ENCODE results near the gene ARHGAP18.

The ARHGAP18 gene, protein sequence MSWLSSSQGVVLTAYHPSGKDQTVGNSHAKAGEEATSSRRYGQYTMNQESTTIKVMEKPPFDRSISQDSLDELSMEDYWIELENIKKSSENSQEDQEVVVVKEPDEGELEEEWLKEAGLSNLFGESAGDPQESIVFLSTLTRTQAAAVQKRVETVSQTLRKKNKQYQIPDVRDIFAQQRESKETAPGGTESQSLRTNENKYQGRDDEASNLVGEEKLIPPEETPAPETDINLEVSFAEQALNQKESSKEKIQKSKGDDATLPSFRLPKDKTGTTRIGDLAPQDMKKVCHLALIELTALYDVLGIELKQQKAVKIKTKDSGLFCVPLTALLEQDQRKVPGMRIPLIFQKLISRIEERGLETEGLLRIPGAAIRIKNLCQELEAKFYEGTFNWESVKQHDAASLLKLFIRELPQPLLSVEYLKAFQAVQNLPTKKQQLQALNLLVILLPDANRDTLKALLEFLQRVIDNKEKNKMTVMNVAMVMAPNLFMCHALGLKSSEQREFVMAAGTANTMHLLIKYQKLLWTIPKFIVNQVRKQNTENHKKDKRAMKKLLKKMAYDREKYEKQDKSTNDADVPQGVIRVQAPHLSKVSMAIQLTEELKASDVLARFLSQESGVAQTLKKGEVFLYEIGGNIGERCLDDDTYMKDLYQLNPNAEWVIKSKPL

GRCh38 chr6:129709769-129710449 lies at the start of gene ARHGAP18:
TSS of gene ARHGAP18 (minus strand) at chr6:129710177. CDS start at chr6:129710136, 41 bp downstream.
- TF ChIP-seq, protein P1, sequence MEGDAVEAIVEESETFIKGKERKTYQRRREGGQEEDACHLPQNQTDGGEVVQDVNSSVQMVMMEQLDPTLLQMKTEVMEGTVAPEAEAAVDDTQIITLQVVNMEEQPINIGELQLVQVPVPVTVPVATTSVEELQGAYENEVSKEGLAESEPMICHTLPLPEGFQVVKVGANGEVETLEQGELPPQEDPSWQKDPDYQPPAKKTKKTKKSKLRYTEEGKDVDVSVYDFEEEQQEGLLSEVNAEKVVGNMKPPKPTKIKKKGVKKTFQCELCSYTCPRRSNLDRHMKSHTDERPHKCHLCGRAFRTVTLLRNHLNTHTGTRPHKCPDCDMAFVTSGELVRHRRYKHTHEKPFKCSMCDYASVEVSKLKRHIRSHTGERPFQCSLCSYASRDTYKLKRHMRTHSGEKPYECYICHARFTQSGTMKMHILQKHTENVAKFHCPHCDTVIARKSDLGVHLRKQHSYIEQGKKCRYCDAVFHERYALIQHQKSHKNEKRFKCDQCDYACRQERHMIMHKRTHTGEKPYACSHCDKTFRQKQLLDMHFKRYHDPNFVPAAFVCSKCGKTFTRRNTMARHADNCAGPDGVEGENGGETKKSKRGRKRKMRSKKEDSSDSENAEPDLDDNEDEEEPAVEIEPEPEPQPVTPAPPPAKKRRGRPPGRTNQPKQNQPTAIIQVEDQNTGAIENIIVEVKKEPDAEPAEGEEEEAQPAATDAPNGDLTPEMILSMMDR (IDR thresholded peaks at IDR 0.05; ENCODE audit: extremely low read depth, missing control alignments): no peak
- peak; percentile 73 for DNase-seq (ENCODE audit: low spot score)

- TF ChIP-seq, protein P1 (IDR thresholded peaks at IDR 0.05; ENCODE audit: extremely low read depth, missing control alignments): no peak
- no peak for DNase-seq (ENCODE audit: low spot score)
Observed at GRCh38 chr6:129755787-129756186, 45.8 kb upstream of the ARHGAP18 start.

DNA sequence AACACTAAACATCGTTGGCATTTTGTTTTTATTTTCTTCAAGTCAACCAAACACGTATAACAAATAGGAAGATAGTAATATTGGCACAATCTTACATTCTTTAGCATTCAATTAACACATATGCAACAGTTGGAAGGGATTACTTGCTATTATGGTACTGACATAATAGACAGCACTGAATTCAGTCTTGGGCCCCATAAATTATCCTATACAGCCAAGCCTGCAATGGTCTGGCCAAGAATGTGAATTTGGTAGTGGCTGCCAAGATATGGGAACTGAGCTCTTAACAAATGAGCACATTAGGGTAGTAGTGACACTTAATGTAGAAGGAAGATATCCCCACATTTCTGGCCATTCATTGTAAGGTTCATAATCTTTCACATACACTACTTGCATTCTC lies 44.8 kb upstream of the ARHGAP18 start:
- DNase-seq (ENCODE audit: low spot score): no peak
- TF ChIP-seq, protein P1 (IDR thresholded peaks at IDR 0.05; ENCODE audit: extremely low read depth, missing control alignments): no peak

- DNase-seq (ENCODE audit: low spot score): no peak
- TF ChIP-seq, protein P1 (IDR thresholded peaks at IDR 0.05; ENCODE audit: extremely low read depth, missing control alignments): no peak
Observed at GRCh38 chr6:129753422-129753821, 43.4 kb upstream of the ARHGAP18 start.

DNA sequence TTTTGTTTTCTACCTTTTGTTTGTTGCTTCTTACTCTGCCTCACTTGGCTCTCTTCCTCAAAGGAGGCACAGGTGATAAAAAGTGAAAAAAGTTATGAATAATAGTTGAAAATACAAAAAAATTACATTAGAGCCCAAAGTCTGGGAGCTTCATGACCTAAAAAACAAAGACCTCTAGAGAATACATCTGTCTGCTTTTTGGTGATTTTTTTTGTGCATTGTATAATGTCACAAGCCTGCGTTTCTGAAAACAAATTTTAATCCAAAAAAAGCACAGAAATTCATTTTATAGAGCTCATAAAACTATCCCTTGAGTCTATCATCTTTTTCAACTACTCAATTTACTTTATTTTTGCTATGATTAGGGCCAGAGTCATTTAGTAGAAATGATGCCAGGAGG lies 41.4 kb upstream of the ARHGAP18 start:
- no peak for DNase-seq (ENCODE audit: low spot score)
- TF ChIP-seq, protein P1 (IDR thresholded peaks at IDR 0.05; ENCODE audit: extremely low read depth, missing control alignments): no peak

DNA sequence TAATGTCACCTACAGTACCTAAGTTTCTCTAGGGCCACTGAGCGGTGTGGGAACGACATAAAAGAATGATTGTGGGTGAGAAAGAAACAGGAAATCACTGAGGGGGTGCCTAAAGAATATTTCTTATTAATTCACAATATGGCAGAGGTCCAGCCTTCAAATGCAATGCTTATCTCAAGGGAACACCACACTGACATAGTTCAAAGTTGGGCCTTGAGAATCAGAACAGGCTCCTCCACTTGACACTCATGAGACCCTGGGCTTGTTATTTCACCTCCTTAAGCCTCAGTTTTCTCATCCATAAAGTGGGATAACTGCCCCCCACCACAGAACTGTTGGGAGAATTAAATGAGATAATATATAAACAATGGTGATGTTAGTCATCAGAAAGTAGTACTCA lies 40.4 kb upstream of the ARHGAP18 start:
- TF ChIP-seq, protein P1 (IDR thresholded peaks at IDR 0.05; ENCODE audit: extremely low read depth, missing control alignments): no peak
- DNase-seq (ENCODE audit: low spot score): no peak

DNA sequence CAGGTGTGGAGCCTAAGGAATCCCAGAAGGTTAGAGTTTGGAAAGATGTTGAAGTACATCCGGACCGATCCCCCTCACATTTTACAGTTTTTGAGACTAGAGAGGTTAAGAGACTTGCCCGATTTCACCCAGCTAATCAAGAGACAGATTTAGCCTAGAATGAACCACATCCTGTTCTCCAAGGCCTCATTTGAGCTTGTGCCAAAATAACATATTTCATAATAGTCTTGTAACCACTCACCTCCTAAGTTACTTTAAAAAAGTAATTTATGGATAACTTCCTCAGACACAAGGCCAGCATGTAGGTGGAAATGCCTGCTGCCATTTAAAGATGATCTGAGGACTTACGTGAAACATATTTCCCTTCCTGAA lies 39.8 kb upstream of the ARHGAP18 start:
- no peak for DNase-seq (ENCODE audit: low spot score)
- TF ChIP-seq, protein P1 (IDR thresholded peaks at IDR 0.05; ENCODE audit: extremely low read depth, missing control alignments): no peak
